A549 (cell line): ENCODE results near the gene RFC1. TPM values are rescaled to one million over a fixed set of nuclear protein-coding genes. Genes with fewer than 3 reads are reported as not detected.

ENCODE experiments used
- ATAC-seq, 2 experiments: fragments of 200-7000 bp in 1 of 2; fragments of >200 bp in 1 of 2; cut with Nextera tagmentation in 1 of 2; cut with Tn5 transposase in 1 of 2; 3 replicates each; pipeline versions ENCODE4 v1.8.0 to v1.9.1; 2018 to 2020; ENCODE audit warnings: mild to moderate bottlenecking in 1 of 2, moderate library complexity in 1 of 2
- CTCF ChIA-PET: fragments of 300-600 bp; sonication (Branson Sonifier 250); formaldehyde crosslinking; extraction: SDS; loops from one replicate; lab custom pipeline; 2021; ENCODE audit warnings: antibody characterized with exemption, inconsistent platforms; lab: Yijun Ruan, JAX
- POLR2A ChIA-PET: fragments of 350-600 bp; formaldehyde crosslinking; extraction: SDS; loops from one replicate; lab custom pipeline; 2021; ENCODE audit warnings: antibody characterized with exemption, inconsistent platforms; lab: Yijun Ruan, JAX
- DNase-seq, 2 experiments: peaks; one replicate each; pipeline versions ENCODE4 v3.0.0 to v3.0.0-alpha.2; 2011 to 2016; ENCODE audit warnings: low read depth in 1 of 2, low spot score in 1 of 2
- FAIRE-seq: peaks from 2 replicates; lab custom pipeline; 2011; peaks lifted over from hg19 to GRCh38; lab: Jason Lieb, UNC
- H3K27ac ChIP-seq, 2 experiments: fragments of >200 bp; sonication (Bioruptor Twin); formaldehyde crosslinking; 3 replicates each; pipeline ENCODE4 v1.5.1; 2016 to 2017
- H3K4me1 ChIP-seq: fragments of >200 bp; sonication (Bioruptor Twin); formaldehyde crosslinking; 3 replicates; pipeline ENCODE4 v1.6.1; 2016
- H3K4me2 ChIP-seq: fragments of >200 bp; sonication (Bioruptor Twin); formaldehyde crosslinking; 3 replicates; pipeline ENCODE4 v1.6.1; 2016
- H3K4me3 ChIP-seq: fragments of >200 bp; sonication (Bioruptor Twin); formaldehyde crosslinking; 3 replicates; pipeline ENCODE4 v1.5.1; 2016
- H3K9me3 ChIP-seq: fragments of >200 bp; sonication (Bioruptor Twin); formaldehyde crosslinking; 3 replicates; pipeline ENCODE4 v1.6.1; 2016
- ATOH8 ChIP-seq: fragments of 250-450 bp; sonication (Bioruptor Pico); IDR thresholded peaks from 2 replicates; pipeline ENCODE4 v1.5.0; 2020; ENCODE audit warnings: low read depth, mild to moderate bottlenecking, moderate library complexity
- EP300 ChIP-seq, 2 experiments: fragments of >200 bp; sonication (Bioruptor Twin); formaldehyde crosslinking; IDR thresholded peaks; 2 replicates in 1 of 2; 3 replicates in 1 of 2; pipeline ENCODE4 v1.6.1; 2016 to 2017
- GATA3 ChIP-seq: IDR thresholded peaks from 2 replicates; pipeline ENCODE4 v1.6.1; 2012; ENCODE audit warnings: borderline replicate concordance
- HOXA7 ChIP-seq: fragments of 250-450 bp; sonication (Bioruptor Pico); IDR thresholded peaks from 2 replicates; pipeline ENCODE4 v1.5.0; 2020; ENCODE audit warnings: mild to moderate bottlenecking, moderate library complexity
- HOXB5 ChIP-seq: fragments of 250-450 bp; sonication (Bioruptor Pico); IDR thresholded peaks from 2 replicates; pipeline ENCODE4 v1.5.0; 2020; ENCODE audit warnings: mild to moderate bottlenecking, moderate library complexity
- JUNB ChIP-seq: fragments of >200 bp; sonication (Bioruptor Twin); formaldehyde crosslinking; IDR thresholded peaks from 2 replicates; pipeline ENCODE4 v1.6.1; 2016
- KDM1A ChIP-seq: fragments of 200-600 bp; sonication (generic); IDR thresholded peaks from 2 replicates; pipeline ENCODE4 v1.6.1; 2016; ENCODE audit warnings: low read depth, mild to moderate bottlenecking
- KDM5A ChIP-seq: fragments of 200-600 bp; sonication (generic); IDR thresholded peaks from 2 replicates; pipeline ENCODE4 v1.6.1; 2016; ENCODE audit warnings: antibody characterized with exemption, mild to moderate bottlenecking
- MYC ChIP-seq: IDR thresholded peaks from 2 replicates; pipeline ENCODE4 v1.6.1; 2012; ENCODE audit warnings: mild to moderate bottlenecking, inconsistent platforms, low read length, improper control_type of control experiment, borderline replicate concordance
- PHF8 ChIP-seq: fragments of 200-600 bp; sonication (generic); IDR thresholded peaks from 2 replicates; pipeline ENCODE4 v1.6.1; 2016; ENCODE audit warnings: low read depth, mild to moderate bottlenecking, antibody characterized with exemption, moderate library complexity, borderline replicate concordance
- RARB ChIP-seq: fragments of 250-450 bp; sonication (Bioruptor Pico); IDR thresholded peaks from 2 replicates; pipeline ENCODE4 v1.8.0; 2021; ENCODE audit warnings: mild to moderate bottlenecking, moderate library complexity
- RNF2 ChIP-seq: fragments of 200-600 bp; sonication (generic); IDR thresholded peaks from 2 replicates; pipeline ENCODE4 v1.6.1; 2016; ENCODE audit warnings: low read depth, mild to moderate bottlenecking, antibody characterized with exemption, moderate library complexity, borderline replicate concordance
- ZFP36 ChIP-seq: fragments of 450-650 bp; IDR thresholded peaks from 2 replicates; pipeline ENCODE4 v1.6.1; 2014; ENCODE audit warnings: borderline replicate concordance; ENCODE audit not compliant: partially characterized antibody
- WGBS: methylation state at CpG from one replicate; pipeline ENCODE4 v1.1.6; 2017; ENCODE audit errors: missing lambda C conversion rate; 5-methylcytosine and 5-hydroxymethylcytosine counted together
- polyA plus RNA-seq, 4 experiments: library from polyadenylated mRNA; depleted of rRNA in 3 of 4; stranded (reverse); fragments of >200 nt; fragmentation: RNase III in 1 of 4; extraction: RNeasy Plus Mini Kit Qiagen cat#74134 plus additional on column Dnase treatment in 1 of 4; gene quantifications; 2 replicates in 3 of 4; 3 replicates in 1 of 4; pipeline ENCODE4 v1.2.3, GENCODE V29; 2011 to 2017
- TF ChIP-seq, protein P1 (sequence below): fragments of 200-600 bp; sonication (generic); IDR thresholded peaks from 2 replicates; pipeline ENCODE4 v1.6.1; 2016; ENCODE audit warnings: antibody characterized with exemption, mild to moderate bottlenecking, moderate library complexity
- TF ChIP-seq, protein P2 (sequence below): fragments of 250-450 bp; sonication (Bioruptor Pico); IDR thresholded peaks from 2 replicates; pipeline ENCODE4 v1.5.0; 2021; ENCODE audit warnings: mild to moderate bottlenecking, moderate library complexity, borderline replicate concordance
- TF ChIP-seq, protein P3 (sequence below): fragments of >200 bp; sonication (Bioruptor Twin); formaldehyde crosslinking; IDR thresholded peaks from 3 replicates; pipeline ENCODE4 v1.5.1; 2016
- TF ChIP-seq, protein P4 (sequence below): IDR thresholded peaks from 2 replicates; pipeline ENCODE4 v1.6.1; 2012

RFC1 gene
- polyA plus RNA-seq, 2 of the 4 experiments (the other 2 are of a cell fraction), result 24.5 to 46.5 TPM

DNA sequence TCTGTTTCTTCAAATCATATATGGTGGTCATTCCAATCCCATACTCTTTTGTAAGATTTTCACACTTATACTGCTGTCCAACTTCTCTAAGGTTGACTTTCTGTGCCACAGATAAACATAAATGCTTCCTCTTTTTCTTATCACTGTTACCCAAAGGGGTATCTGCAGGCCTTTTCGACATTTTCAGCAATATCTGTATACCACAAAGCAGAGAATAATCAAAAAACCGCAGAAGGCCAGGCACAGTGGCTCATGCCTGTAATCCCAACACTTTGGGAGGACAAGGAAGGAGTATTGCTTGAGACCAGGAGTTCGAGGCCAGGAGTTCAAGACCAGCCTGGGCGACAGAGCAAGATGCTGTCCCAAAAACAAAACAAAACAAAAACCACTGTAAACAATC, 3.1 kb upstream of the RFC1 start:
- H3K4me1 ChIP-seq, result peaks cover 3% of the 10 kb centered on the region; the same call in 1 of the 3 replicates
- ChIA-PET CTCF (no interaction called here), POLR2A (no interaction called here)
- 59% methylated on average over 4 of the region's 4 CpGs for WGBS
- H3K27ac ChIP-seq, result no peak overlapping the region
- H3K4me3 ChIP-seq, result no peak overlapping the region
- no peak for FAIRE-seq
- peaks cover 4% of the 10 kb centered on the region; the same call in 1 of the 3 replicates for H3K9me3 ChIP-seq
- TF ChIP-seq GATA3 (no peak), JUNB (no peak), RNF2 (no peak), HOXA7 (CRISPR knock-in tag) (no peak), HOXB5 (no peak), MYC (no peak), ZFP36 (no peak), PHF8 (no peak), ATOH8 (CRISPR knock-in tag) (no peak), EP300 (IDR thresholded peaks at IDR 0.05) (no peak), RARB (CRISPR knock-in tag) (no peak), KDM1A (no peak), KDM5A (no peak)
- TF ChIP-seq, protein P1, sequence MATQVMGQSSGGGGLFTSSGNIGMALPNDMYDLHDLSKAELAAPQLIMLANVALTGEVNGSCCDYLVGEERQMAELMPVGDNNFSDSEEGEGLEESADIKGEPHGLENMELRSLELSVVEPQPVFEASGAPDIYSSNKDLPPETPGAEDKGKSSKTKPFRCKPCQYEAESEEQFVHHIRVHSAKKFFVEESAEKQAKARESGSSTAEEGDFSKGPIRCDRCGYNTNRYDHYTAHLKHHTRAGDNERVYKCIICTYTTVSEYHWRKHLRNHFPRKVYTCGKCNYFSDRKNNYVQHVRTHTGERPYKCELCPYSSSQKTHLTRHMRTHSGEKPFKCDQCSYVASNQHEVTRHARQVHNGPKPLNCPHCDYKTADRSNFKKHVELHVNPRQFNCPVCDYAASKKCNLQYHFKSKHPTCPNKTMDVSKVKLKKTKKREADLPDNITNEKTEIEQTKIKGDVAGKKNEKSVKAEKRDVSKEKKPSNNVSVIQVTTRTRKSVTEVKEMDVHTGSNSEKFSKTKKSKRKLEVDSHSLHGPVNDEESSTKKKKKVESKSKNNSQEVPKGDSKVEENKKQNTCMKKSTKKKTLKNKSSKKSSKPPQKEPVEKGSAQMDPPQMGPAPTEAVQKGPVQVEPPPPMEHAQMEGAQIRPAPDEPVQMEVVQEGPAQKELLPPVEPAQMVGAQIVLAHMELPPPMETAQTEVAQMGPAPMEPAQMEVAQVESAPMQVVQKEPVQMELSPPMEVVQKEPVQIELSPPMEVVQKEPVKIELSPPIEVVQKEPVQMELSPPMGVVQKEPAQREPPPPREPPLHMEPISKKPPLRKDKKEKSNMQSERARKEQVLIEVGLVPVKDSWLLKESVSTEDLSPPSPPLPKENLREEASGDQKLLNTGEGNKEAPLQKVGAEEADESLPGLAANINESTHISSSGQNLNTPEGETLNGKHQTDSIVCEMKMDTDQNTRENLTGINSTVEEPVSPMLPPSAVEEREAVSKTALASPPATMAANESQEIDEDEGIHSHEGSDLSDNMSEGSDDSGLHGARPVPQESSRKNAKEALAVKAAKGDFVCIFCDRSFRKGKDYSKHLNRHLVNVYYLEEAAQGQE, result no peak
- TF ChIP-seq, protein P2, sequence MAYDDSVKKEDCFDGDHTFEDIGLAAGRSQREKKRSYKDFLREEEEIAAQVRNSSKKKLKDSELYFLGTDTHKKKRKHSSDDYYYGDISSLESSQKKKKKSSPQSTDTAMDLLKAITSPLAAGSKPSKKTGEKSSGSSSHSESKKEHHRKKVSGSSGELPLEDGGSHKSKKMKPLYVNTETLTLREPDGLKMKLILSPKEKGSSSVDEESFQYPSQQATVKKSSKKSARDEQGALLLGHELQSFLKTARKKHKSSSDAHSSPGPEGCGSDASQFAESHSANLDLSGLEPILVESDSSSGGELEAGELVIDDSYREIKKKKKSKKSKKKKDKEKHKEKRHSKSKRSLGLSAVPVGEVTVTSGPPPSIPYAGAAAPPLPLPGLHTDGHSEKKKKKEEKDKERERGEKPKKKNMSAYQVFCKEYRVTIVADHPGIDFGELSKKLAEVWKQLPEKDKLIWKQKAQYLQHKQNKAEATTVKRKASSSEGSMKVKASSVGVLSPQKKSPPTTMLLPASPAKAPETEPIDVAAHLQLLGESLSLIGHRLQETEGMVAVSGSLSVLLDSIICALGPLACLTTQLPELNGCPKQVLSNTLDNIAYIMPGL, result no peak
- TF ChIP-seq, protein P3, sequence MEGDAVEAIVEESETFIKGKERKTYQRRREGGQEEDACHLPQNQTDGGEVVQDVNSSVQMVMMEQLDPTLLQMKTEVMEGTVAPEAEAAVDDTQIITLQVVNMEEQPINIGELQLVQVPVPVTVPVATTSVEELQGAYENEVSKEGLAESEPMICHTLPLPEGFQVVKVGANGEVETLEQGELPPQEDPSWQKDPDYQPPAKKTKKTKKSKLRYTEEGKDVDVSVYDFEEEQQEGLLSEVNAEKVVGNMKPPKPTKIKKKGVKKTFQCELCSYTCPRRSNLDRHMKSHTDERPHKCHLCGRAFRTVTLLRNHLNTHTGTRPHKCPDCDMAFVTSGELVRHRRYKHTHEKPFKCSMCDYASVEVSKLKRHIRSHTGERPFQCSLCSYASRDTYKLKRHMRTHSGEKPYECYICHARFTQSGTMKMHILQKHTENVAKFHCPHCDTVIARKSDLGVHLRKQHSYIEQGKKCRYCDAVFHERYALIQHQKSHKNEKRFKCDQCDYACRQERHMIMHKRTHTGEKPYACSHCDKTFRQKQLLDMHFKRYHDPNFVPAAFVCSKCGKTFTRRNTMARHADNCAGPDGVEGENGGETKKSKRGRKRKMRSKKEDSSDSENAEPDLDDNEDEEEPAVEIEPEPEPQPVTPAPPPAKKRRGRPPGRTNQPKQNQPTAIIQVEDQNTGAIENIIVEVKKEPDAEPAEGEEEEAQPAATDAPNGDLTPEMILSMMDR, result no peak
- TF ChIP-seq, protein P4, sequence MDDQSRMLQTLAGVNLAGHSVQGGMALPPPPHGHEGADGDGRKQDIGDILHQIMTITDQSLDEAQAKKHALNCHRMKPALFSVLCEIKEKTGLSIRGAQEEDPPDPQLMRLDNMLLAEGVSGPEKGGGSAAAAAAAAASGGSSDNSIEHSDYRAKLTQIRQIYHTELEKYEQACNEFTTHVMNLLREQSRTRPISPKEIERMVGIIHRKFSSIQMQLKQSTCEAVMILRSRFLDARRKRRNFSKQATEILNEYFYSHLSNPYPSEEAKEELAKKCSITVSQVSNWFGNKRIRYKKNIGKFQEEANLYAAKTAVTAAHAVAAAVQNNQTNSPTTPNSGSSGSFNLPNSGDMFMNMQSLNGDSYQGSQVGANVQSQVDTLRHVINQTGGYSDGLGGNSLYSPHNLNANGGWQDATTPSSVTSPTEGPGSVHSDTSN, result no peak
- TF ChIP-seq, all 56 proteins: peak for 0
- no peak overlapping the region for H3K4me2 ChIP-seq
- no peak for ATAC-seq
- DNase-seq, result no peak
